ENCODE results near the gene MMP12.

MMP12 gene

GRCh38 chr11:102830001-102830727 is 44.6 kb downstream of the MMP12 start:
- DNase-seq (ENCODE audit: insufficient read length, low spot score), result no peak
- TF ChIP-seq CTCF (IDR thresholded peaks at IDR 0.05; ENCODE audit: insufficient read depth, missing control alignments), result no peak
- FAIRE-seq, result no peak

- TF ChIP-seq CTCF (IDR thresholded peaks at IDR 0.05; ENCODE audit: insufficient read depth, missing control alignments), result no peak
- DNase-seq (ENCODE audit: insufficient read length, low spot score) (no peak), FAIRE-seq (no peak)
Observed at GRCh38 chr11:102829316-102830000, 45.3 kb downstream of the MMP12 start.

- DNase-seq (ENCODE audit: insufficient read length, low spot score), result no peak
- no peak for FAIRE-seq
- TF ChIP-seq CTCF (IDR thresholded peaks at IDR 0.05; ENCODE audit: insufficient read depth, missing control alignments), result no peak
Observed at GRCh38 chr11:102824556-102824955, 50.2 kb downstream of the MMP12 start.

GRCh38 chr11:102819491-102819890 is 55.3 kb downstream of the MMP12 start:
- FAIRE-seq (no peak), DNase-seq (ENCODE audit: insufficient read length, low spot score) (no peak)
- no peak for TF ChIP-seq CTCF (IDR thresholded peaks at IDR 0.05; ENCODE audit: insufficient read depth, missing control alignments)

GRCh38 chr11:102813484-102813883 is 61.3 kb downstream of the MMP12 start:
- DNase-seq (ENCODE audit: insufficient read length, low spot score) (no peak), FAIRE-seq (no peak)
- TF ChIP-seq CTCF (IDR thresholded peaks at IDR 0.05; ENCODE audit: insufficient read depth, missing control alignments), result no peak

All from D721Med (cell line).